ENCODE data around the gene CEMIP.

GRCh38 chr15:80846031-80846815 lies 67.1 kb downstream of the CEMIP start:
- TF ChIP-seq CTCF (conservative IDR thresholded peaks at IDR 0.05 in 1 of 2, IDR thresholded peaks at IDR 0.05 in 1 of 2; ENCODE audit: extremely low read depth in 1 of 2, insufficient read depth in 1 of 2, low read depth in 1 of 2, low read length in 2 of 2) = no peak
- no peak for TF ChIP-seq EZH2 (IDR thresholded peaks at IDR 0.05; ENCODE audit: borderline replicate concordance, low read length)
